Measurements from ENCODE around the gene TMEM72.

The TMEM72 gene

DNA sequence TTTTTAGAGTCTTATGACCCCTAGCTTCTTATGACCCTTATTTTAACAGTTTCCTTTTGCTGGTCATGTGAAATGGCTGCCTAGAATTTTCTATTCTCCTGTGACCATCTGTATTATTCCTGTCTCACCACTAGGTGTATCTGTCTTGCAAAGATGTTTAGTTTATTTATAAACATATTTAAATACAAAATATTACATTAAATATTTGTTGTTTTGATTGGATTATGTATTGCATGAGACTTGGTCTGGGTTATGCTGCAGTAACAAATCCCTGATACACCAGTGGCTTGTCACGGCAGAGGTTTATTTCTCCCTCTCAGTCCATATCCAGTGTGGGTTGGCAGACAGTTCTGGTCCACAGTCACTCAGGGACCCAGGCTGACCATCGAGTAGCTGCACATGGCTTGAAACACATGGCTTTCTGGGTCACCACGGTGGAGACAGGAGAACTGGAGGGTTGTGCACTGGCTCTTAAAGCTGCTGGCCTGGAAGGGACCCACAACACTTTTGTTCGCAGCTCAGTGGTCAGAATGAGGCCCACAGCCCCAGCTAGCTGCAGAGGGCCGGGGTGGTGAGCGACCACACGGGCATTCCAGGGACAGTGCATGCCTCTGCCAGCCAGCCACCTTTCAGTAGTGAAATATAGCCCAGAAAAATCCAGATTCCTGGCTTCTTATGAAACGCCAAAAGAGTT is 55.8 kb downstream of the TMEM72 start:
- DNase-seq (ENCODE audit: extremely low read depth, low read depth) = no peak
- H3K4me3 ChIP-seq (replicated peaks; ENCODE audit: low read depth, low read length) = no peak overlapping the region
- TF ChIP-seq, protein P1, sequence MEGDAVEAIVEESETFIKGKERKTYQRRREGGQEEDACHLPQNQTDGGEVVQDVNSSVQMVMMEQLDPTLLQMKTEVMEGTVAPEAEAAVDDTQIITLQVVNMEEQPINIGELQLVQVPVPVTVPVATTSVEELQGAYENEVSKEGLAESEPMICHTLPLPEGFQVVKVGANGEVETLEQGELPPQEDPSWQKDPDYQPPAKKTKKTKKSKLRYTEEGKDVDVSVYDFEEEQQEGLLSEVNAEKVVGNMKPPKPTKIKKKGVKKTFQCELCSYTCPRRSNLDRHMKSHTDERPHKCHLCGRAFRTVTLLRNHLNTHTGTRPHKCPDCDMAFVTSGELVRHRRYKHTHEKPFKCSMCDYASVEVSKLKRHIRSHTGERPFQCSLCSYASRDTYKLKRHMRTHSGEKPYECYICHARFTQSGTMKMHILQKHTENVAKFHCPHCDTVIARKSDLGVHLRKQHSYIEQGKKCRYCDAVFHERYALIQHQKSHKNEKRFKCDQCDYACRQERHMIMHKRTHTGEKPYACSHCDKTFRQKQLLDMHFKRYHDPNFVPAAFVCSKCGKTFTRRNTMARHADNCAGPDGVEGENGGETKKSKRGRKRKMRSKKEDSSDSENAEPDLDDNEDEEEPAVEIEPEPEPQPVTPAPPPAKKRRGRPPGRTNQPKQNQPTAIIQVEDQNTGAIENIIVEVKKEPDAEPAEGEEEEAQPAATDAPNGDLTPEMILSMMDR (IDR thresholded peaks at IDR 0.05; ENCODE audit: low read depth, low read length, missing control alignments) = no peak

DNA sequence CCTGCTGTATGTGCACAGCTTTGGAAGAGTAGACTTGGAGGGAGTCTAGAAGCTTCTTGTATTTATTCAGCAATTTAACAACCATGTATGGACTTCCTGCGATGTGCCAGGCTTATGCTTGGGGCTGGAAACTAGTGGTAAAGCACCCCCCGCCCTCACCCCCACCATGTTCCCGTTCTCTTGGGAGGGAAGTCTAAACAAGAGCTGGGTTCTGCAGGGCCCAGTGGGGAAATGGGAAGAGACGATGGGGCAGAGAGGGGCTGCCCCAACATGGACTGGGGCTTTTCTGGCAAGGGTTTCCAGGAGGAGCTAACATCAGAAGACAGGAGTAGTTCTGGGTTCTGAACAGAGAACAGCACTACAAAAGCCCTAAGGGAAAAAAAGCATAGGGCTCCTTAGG is 56.5 kb downstream of the TMEM72 start:
- DNase-seq (ENCODE audit: extremely low read depth, low read depth) = no peak
- TF ChIP-seq, protein P1 (IDR thresholded peaks at IDR 0.05; ENCODE audit: low read depth, low read length, missing control alignments) = no peak
- H3K4me3 ChIP-seq (replicated peaks; ENCODE audit: low read depth, low read length) = no peak overlapping the region

DNA sequence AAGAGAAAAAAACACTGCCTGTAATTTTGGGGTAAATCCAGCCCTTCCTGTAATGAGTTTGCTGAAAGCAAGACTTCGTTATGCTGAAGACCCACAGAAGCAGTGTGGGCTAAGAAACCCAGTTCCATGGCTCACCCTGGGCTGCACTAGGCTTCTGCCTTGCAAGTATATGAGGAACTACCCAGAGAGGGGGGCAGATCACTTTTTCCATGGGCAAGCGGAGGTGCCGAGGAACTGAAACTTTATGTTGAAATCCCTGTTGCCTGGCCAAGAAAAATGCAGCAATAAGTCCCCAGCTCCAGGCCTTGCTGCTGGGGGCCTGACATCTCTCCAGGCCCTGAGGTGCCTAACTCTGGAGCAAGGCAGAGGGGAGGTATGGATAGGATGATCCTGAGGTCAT is 57.0 kb downstream of the TMEM72 start:
- DNase-seq (ENCODE audit: extremely low read depth, low read depth) = no peak
- TF ChIP-seq, protein P1 (IDR thresholded peaks at IDR 0.05; ENCODE audit: low read depth, low read length, missing control alignments) = no peak
- no peak overlapping the region for H3K4me3 ChIP-seq (replicated peaks; ENCODE audit: low read depth, low read length)

DNA sequence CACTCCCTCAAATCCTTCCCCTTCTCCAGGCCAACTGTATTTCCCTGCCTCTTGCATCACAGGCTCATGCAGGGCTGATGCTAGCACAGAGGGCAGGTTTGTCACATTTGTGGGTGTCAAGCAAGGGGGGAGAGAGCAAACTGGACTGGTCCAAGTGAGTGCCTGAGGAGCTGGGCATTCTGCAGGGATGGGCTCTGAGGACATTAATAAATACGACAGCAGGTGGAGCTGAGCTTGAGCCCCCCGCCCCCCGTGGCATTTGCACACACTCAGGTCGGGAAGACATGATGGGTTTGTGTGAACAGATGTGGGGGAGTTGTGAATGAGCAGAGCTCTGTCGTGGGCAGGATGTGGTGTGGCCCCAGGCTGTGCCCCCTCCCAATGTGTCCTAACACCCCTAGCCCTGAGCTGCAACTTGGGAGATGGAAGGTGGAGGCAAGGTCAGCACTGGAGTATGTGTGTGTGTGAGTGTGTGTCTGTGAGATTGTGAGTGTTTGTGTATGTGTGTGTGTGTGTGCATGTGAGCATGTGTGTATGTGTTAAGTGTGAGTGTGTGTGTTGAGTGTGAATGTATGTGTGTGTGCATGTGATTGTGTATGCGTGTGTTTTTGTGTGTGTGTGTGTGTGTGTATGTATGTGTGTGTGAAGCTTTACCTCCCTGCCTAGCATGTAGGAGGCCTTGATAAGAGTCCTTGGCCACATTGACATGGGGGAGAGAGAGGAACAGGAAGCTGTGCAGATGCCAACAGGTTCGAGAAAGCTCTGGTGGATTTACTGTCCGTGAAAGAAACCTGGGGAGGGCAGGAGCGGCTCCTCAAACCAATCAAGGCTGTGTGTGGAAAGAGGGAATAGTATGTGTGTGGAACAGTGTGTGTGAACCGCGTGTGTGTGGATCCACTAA is 57.6 kb downstream of the TMEM72 start:
- TF ChIP-seq, protein P1 (IDR thresholded peaks at IDR 0.05; ENCODE audit: low read depth, low read length, missing control alignments) = no peak
- no peak for DNase-seq (ENCODE audit: extremely low read depth, low read depth)
- H3K4me3 ChIP-seq (replicated peaks; ENCODE audit: low read depth, low read length) = no peak overlapping the region

DNA sequence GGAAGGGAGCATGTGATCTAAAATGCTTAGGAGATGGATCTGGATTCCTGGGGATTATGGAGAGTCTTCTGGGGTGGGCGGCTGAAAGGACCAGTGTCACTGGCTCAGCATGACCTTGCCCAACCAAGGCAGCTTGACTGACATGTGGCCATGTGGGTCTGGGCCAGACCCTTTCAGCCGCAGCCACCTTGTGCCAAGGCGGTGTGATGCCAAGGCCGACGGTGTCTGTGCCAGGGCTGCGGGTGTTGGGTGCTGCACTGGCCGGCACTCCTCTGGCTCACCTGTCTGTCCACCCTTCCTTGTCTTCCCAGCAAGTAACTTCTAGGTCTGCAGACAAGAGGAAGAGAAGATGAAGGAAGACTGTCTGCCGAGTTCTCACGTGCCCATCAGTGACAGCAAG is 58.7 kb downstream of the TMEM72 start:
- H3K4me3 ChIP-seq (replicated peaks; ENCODE audit: low read depth, low read length) = no peak overlapping the region
- DNase-seq (ENCODE audit: extremely low read depth, low read depth) = no peak
- TF ChIP-seq, protein P1 (IDR thresholded peaks at IDR 0.05; ENCODE audit: low read depth, low read length, missing control alignments) = no peak

DNA sequence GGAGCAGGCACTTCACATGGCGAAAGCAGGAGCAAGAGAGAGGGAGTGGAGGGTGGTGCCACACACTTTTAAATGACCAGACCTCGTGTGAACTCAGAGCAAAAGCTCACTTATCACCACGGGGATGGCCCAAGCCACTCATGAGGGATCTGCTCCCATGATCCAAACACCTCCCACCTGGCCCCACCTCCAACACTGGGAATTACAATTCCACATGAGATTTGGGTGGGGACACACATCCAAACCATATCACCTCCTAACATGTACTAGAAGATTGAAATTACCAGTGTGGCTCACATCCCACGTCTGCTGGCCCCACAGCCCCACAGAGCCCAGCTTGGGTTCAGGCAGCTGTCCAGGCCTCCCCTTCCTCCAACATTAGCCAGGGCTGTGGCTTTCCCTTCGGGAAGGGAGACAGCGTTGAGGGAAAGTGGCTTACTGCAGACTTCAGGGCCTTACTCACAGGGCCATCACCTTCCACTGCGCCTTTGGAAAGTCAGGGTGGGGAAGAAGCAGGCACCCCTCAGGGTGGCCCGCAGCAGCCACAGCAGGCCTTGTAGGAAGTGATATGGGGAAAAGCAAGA is 59.8 kb downstream of the TMEM72 start:
- TF ChIP-seq, protein P1 (IDR thresholded peaks at IDR 0.05; ENCODE audit: low read depth, low read length, missing control alignments) = no peak

More for the DNA sequence above, 59.8 kb downstream of the TMEM72 start:
- DNase-seq (ENCODE audit: extremely low read depth, low read depth) = no peak
- H3K4me3 ChIP-seq (replicated peaks; ENCODE audit: low read depth, low read length) = no peak overlapping the region
